Measurements from ENCODE around the gene ANKRD13B. TPM values are rescaled to one million over a fixed set of nuclear protein-coding genes. Genes with fewer than 3 reads are reported as not detected.

The ANKRD13B gene
- total and polyA plus RNA-seq, 2 of the 13 experiments (the other 11 are each of a cell fraction or from before 2014, with no cell fraction given) = 1.7 to 1.8 TPM

- TF ChIP-seq AHR (CRISPR knock-in tag; IDR thresholded peaks at IDR 0.05) = 0 out of 2 replicates have a peak, but pooled peaks have one; percentile 22
- TF ChIP-seq, protein P1, sequence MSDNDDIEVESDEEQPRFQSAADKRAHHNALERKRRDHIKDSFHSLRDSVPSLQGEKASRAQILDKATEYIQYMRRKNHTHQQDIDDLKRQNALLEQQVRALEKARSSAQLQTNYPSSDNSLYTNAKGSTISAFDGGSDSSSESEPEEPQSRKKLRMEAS (IDR thresholded peaks at IDR 0.05) = 0 out of 2 replicates have a peak, but pooled peaks have one; percentile 35
- TF ChIP-seq BHLHE40 (IDR thresholded peaks at IDR 0.05; ENCODE audit: low read length) = no peak
- TF ChIP-seq, protein P2, sequence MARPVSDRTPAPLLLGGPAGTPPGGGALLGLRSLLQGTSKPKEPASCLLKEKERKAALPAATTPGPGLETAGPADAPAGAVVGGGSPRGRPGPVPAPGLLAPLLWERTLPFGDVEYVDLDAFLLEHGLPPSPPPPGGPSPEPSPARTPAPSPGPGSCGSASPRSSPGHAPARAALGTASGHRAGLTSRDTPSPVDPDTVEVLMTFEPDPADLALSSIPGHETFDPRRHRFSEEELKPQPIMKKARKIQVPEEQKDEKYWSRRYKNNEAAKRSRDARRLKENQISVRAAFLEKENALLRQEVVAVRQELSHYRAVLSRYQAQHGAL (CRISPR knock-in tag; IDR thresholded peaks at IDR 0.05; ENCODE audit: not compliant biosample characterization) = no peak
- no peak for TF ChIP-seq ZKSCAN1 (IDR thresholded peaks at IDR 0.05; ENCODE audit: low read length)
- TF ChIP-seq ZNF205 (CRISPR knock-in tag; IDR thresholded peaks at IDR 0.05) = no peak
- TF ChIP-seq, protein P3, sequence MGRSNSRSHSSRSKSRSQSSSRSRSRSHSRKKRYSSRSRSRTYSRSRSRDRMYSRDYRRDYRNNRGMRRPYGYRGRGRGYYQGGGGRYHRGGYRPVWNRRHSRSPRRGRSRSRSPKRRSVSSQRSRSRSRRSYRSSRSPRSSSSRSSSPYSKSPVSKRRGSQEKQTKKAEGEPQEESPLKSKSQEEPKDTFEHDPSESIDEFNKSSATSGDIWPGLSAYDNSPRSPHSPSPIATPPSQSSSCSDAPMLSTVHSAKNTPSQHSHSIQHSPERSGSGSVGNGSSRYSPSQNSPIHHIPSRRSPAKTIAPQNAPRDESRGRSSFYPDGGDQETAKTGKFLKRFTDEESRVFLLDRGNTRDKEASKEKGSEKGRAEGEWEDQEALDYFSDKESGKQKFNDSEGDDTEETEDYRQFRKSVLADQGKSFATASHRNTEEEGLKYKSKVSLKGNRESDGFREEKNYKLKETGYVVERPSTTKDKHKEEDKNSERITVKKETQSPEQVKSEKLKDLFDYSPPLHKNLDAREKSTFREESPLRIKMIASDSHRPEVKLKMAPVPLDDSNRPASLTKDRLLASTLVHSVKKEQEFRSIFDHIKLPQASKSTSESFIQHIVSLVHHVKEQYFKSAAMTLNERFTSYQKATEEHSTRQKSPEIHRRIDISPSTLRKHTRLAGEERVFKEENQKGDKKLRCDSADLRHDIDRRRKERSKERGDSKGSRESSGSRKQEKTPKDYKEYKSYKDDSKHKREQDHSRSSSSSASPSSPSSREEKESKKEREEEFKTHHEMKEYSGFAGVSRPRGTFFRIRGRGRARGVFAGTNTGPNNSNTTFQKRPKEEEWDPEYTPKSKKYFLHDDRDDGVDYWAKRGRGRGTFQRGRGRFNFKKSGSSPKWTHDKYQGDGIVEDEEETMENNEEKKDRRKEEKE (IDR thresholded peaks at IDR 0.05) = no peak
- no peak for TF ChIP-seq EEA1 (CRISPR knock-in tag; IDR thresholded peaks at IDR 0.05; ENCODE audit: borderline replicate concordance)
- TF ChIP-seq MTA1 (CRISPR knock-in tag; IDR thresholded peaks at IDR 0.05; ENCODE audit: borderline replicate concordance) = no peak
- 0 out of 2 replicates have a peak, but pooled peaks have one; percentile 21 for TF ChIP-seq TGIF2 (CRISPR knock-in tag; IDR thresholded peaks at IDR 0.05)
- peak; percentile 58 for TF ChIP-seq MYC (CRISPR knock-in tag; IDR thresholded peaks at IDR 0.05; ENCODE audit: borderline replicate concordance)
- no peak for TF ChIP-seq SMARCC2 (IDR thresholded peaks at IDR 0.05)
Observed at GRCh38 chr17:29622337-29623282, 29.7 kb downstream of the ANKRD13B start, which contains the start of gene CORO6 (continued).

Measured in HepG2 (cell line).